GM23338 (cell line): ENCODE data around the gene KRTAP16-1. TPM values are rescaled to one million over a fixed set of nuclear protein-coding genes. Genes with fewer than 3 reads are reported as not detected.
A peak's percentile ranks its signal among the peaks of the same experiment; 100 is the strongest.

ENCODE experiments used
- ATAC-seq: fragments of 200-7000 bp; cut with Tn5 transposase; 3 replicates; pipeline ENCODE4 v1.9.1; 2020
- DNase-seq: peaks from one replicate; pipeline ENCODE4 v3.0.0-alpha.2; 2015; ENCODE audit warnings: low spot score
- H2AFZ ChIP-seq: fragments of 200-600 bp; sonication (generic); 2 replicates; pipeline ENCODE4 v1.8.0; 2016; ENCODE audit warnings: antibody characterized with exemption, mild to moderate bottlenecking, moderate library complexity
- H3F3A ChIP-seq: fragments of 200-600 bp; sonication (generic); replicated peaks from 2 replicates; pipeline ENCODE4 v1.8.0; 2017; ENCODE audit warnings: antibody characterized with exemption, mixed run types, low read depth
- H3K27ac ChIP-seq: fragments of 200-600 bp; sonication (generic); 2 replicates; pipeline ENCODE4 v1.6.1; 2016; ENCODE audit warnings: low read depth
- H3K27me3 ChIP-seq: fragments of 200-600 bp; sonication (generic); 2 replicates; pipeline ENCODE4 v1.8.0; 2016; ENCODE audit warnings: mild to moderate bottlenecking, mixed run types, moderate library complexity; ENCODE audit not compliant: insufficient read depth
- H3K36me3 ChIP-seq: fragments of 200-600 bp; sonication (generic); 2 replicates; pipeline ENCODE4 v1.8.0; 2016; ENCODE audit warnings: mild to moderate bottlenecking; ENCODE audit not compliant: insufficient read depth
- H3K4me1 ChIP-seq: fragments of 200-600 bp; sonication (generic); 2 replicates; pipeline ENCODE4 v1.8.0; 2016; ENCODE audit warnings: mild to moderate bottlenecking, moderate library complexity; ENCODE audit not compliant: insufficient read depth
- H3K4me2 ChIP-seq: fragments of 200-600 bp; sonication (generic); 2 replicates; pipeline ENCODE4 v1.7.1; 2017; ENCODE audit warnings: mixed run types
- H3K4me3 ChIP-seq: fragments of 200-600 bp; sonication (generic); 2 replicates; pipeline ENCODE4 v1.6.1; 2016; ENCODE audit warnings: mixed run types
- H3K79me2 ChIP-seq: fragments of 200-600 bp; sonication (generic); replicated peaks from 2 replicates; pipeline ENCODE4 v1.8.0; 2017; ENCODE audit warnings: mild to moderate bottlenecking; ENCODE audit not compliant: insufficient read depth
- H3K9me2 ChIP-seq: fragments of 200-600 bp; sonication (generic); 2 replicates; pipeline ENCODE4 v1.8.0; 2017; ENCODE audit not compliant: insufficient read depth
- H4K20me1 ChIP-seq: fragments of 200-600 bp; sonication (generic); replicated peaks from 2 replicates; pipeline ENCODE4 v1.8.0; 2017; ENCODE audit warnings: mild to moderate bottlenecking; ENCODE audit not compliant: insufficient read depth
- H3K27ac Mint-ChIP-seq: 2 replicates; pipeline ENCODE4 v1.8.0; 2020; ENCODE audit warnings: inconsistent platforms, mild to moderate bottlenecking, moderate library complexity, mixed read lengths
- H3K27me3 Mint-ChIP-seq: 3 replicates; pipeline ENCODE4 v1.8.0; 2022; ENCODE audit warnings: low read depth, mild to moderate bottlenecking, moderate library complexity, mixed read lengths, inconsistent platforms; ENCODE audit not compliant: insufficient read depth, poor library complexity
- H3K36me3 Mint-ChIP-seq: 3 replicates; pipeline ENCODE4 v1.8.0; 2021; ENCODE audit warnings: low read depth, mild to moderate bottlenecking, inconsistent platforms, moderate library complexity, mixed read lengths
- H3K4me1 Mint-ChIP-seq: 3 replicates; pipeline ENCODE4 v1.8.0; 2020; ENCODE audit warnings: mild to moderate bottlenecking, inconsistent platforms, mixed read lengths
- H3K4me3 Mint-ChIP-seq: 3 replicates; pipeline ENCODE4 v1.8.0; 2021; ENCODE audit warnings: moderate library complexity, mild to moderate bottlenecking, inconsistent platforms, mixed read lengths
- H3K9me3 Mint-ChIP-seq: 3 replicates; pipeline ENCODE4 v1.8.0; 2020; ENCODE audit warnings: moderate library complexity, mild to moderate bottlenecking, inconsistent platforms, mixed read lengths
- CREB1 ChIP-seq: fragments of 250-450 bp; sonication (Bioruptor Pico); IDR thresholded peaks from 2 replicates; pipeline ENCODE4 v1.5.0; 2020; ENCODE audit warnings: low read depth, mild to moderate bottlenecking, moderate library complexity
- CTCF ChIP-seq, 2 experiments: fragments of 200-600 bp in 1 of 2; sonication (generic) in 1 of 2; conservative IDR thresholded peaks; 2 replicates each; pipeline versions ENCODE4 v1.5.1 to v1.6.1; 2016 to 2017; ENCODE audit warnings: antibody characterized with exemption in 2 of 2, low read depth in 2 of 2, mild to moderate bottlenecking in 2 of 2, moderate library complexity in 1 of 2
- ETS1 ChIP-seq: IDR thresholded peaks from 2 replicates; pipeline ENCODE4 v1.6.1; 2016; ENCODE audit warnings: antibody characterized with exemption
- EZH2 ChIP-seq: fragments of 200-600 bp; sonication (generic); IDR thresholded peaks from one replicate; pipeline ENCODE4 v1.8.0; 2017; ENCODE audit warnings: antibody characterized with exemption, mild to moderate bottlenecking, low read depth; ENCODE audit not compliant: unreplicated experiment
- EZH2phosphoT487 ChIP-seq: fragments of 200-600 bp; sonication (generic); IDR thresholded peaks from one replicate; pipeline ENCODE4 v1.8.1; 2018; ENCODE audit warnings: antibody characterized with exemption; ENCODE audit not compliant: unreplicated experiment
- JUNB ChIP-seq: IDR thresholded peaks from one replicate; pipeline ENCODE4 v1.6.1; 2016; ENCODE audit warnings: antibody characterized with exemption; ENCODE audit not compliant: unreplicated experiment
- NANOG ChIP-seq: IDR thresholded peaks from 2 replicates; pipeline ENCODE4 v1.6.1; 2016; ENCODE audit warnings: antibody characterized with exemption, borderline replicate concordance
- POLR2AphosphoS5 ChIP-seq: IDR thresholded peaks from 2 replicates; pipeline ENCODE4 v1.6.1; 2016; ENCODE audit warnings: antibody characterized with exemption, low read depth
- REST ChIP-seq: IDR thresholded peaks from one replicate; pipeline ENCODE4 v1.6.1; 2018; ENCODE audit warnings: antibody characterized with exemption; ENCODE audit not compliant: unreplicated experiment
- STAT1 ChIP-seq: IDR thresholded peaks from one replicate; pipeline ENCODE4 v1.6.1; 2016; ENCODE audit warnings: antibody characterized with exemption; ENCODE audit not compliant: unreplicated experiment
- ZNF114 ChIP-seq: fragments of 250-450 bp; sonication (Bioruptor Pico); IDR thresholded peaks from 2 replicates; pipeline ENCODE4 v1.5.0; 2020; ENCODE audit warnings: mild to moderate bottlenecking, moderate library complexity
- ZNF331 ChIP-seq: fragments of 250-450 bp; sonication (Bioruptor Pico); IDR thresholded peaks from 2 replicates; pipeline ENCODE4 v1.5.0; 2020; ENCODE audit warnings: low read depth, mild to moderate bottlenecking, moderate library complexity
- ZNF462 ChIP-seq: fragments of 250-450 bp; sonication (Bioruptor Pico); IDR thresholded peaks from 2 replicates; pipeline ENCODE4 v1.5.0; 2020; ENCODE audit warnings: mild to moderate bottlenecking, moderate library complexity
- polyA plus RNA-seq: library from polyadenylated mRNA; unstranded; fragments of >200 nt; fragmentation: Nextera tagmentation; extraction: Ambion mirVana; gene quantifications from 2 replicates; pipeline ENCODE4 v1.2.1, GENCODE V29; 2016
- total RNA-seq: library from RNA; depleted of rRNA; stranded (reverse); fragments of >200 nt; shearing (Covaris generic); gene quantifications from 2 replicates; pipeline ENCODE4 v1.2.3, GENCODE V29; 2014

KRTAP16-1 gene
- total and polyA plus RNA-seq, 2 experiments from 2014 or later: not detected

- Mint-ChIP-seq H3K36me3 (no peaks in the 10 kb centered on the region), H3K9me3 (no peaks in the 10 kb centered on the region), H3K27ac (no peak overlapping the region), H3K4me3 (no peak overlapping the region), H3K27me3 (no peaks in the 10 kb centered on the region), H3K4me1 (peaks cover 18% of the 10 kb centered on the region)
- Histone ChIP-seq H3F3A (no peaks in the 10 kb centered on the region), H3K36me3 (no peaks in the 10 kb centered on the region), H3K27me3 (no peaks in the 10 kb centered on the region), H3K4me1 (peaks cover 19% of the 10 kb centered on the region), H4K20me1 (no peaks in the 10 kb centered on the region), H2AFZ (no peak overlapping the region), H3K9me2 (0 out of 2 replicates have a peak, but pooled peaks cover 3% of the 10 kb centered on the region), H3K4me2 (peak overlapping the region; percentile 6; the same call in 1 of the 2 replicates), H3K79me2 (no peaks in the 10 kb centered on the region), H3K4me3 (no peak overlapping the region), H3K27ac (peak overlapping the region; percentile 6; the same call in 1 of the 2 replicates)
- TF ChIP-seq CTCF (conservative IDR thresholded peaks at IDR 0.05; ENCODE audit: low read depth in 2 of 2): no peak
- no peak for TF ChIP-seq ZNF462
- no peak for TF ChIP-seq EZH2phosphoT487
- TF ChIP-seq CREB1 (CRISPR knock-in tag): no peak
- no peak for TF ChIP-seq ETS1
- TF ChIP-seq ZNF331: no peak
- no peak for TF ChIP-seq EZH2
- no peak for TF ChIP-seq JUNB
- no peak for TF ChIP-seq NANOG
- TF ChIP-seq POLR2AphosphoS5: no peak
- TF ChIP-seq ZNF114 (CRISPR knock-in tag): no peak
- TF ChIP-seq REST: no peak
- TF ChIP-seq STAT1: no peak
- ATAC-seq (no peak), DNase-seq (no peak)
Observed at GRCh38 chr17:41284546-41284945, 24.6 kb downstream of the KRTAP16-1 start.
